Neuronal stem cell (in vitro differentiated cells): ENCODE data around the gene SCG2.

Source experiments
- DNase-seq: peaks from one replicate; pipeline ENCODE4 v3.0.0-alpha.2; 2013; ENCODE audit warnings: low spot score
- H2AFZ ChIP-seq: one replicate; pipeline ENCODE4 v1.6.1; 2013; ENCODE audit warnings: mild to moderate bottlenecking, low read length, inconsistent platforms
- H2AK5ac ChIP-seq: 2 replicates; pipeline ENCODE4 v1.6.1; 2013; ENCODE audit warnings: low read depth, mild to moderate bottlenecking, inconsistent platforms, low read length, moderate library complexity, mixed read lengths
- H2BK120ac ChIP-seq: 2 replicates; pipeline ENCODE4 v1.6.1; 2013; ENCODE audit warnings: low read depth, mild to moderate bottlenecking, inconsistent platforms, low read length, moderate library complexity, mixed read lengths
- H2BK12ac ChIP-seq: one replicate; pipeline ENCODE4 v1.6.1; 2013; ENCODE audit warnings: low read length, inconsistent platforms
- H2BK15ac ChIP-seq: 2 replicates; pipeline ENCODE4 v1.6.1; 2013; ENCODE audit warnings: mild to moderate bottlenecking, low read length, inconsistent platforms, mixed read lengths
- H2BK5ac ChIP-seq: one replicate; pipeline ENCODE4 v1.6.1; 2013; ENCODE audit warnings: inconsistent platforms, mild to moderate bottlenecking, low read length, moderate library complexity
- H3K14ac ChIP-seq: one replicate; pipeline ENCODE4 v1.6.1; 2013; ENCODE audit warnings: low read length, inconsistent platforms
- H3K18ac ChIP-seq: 2 replicates; pipeline ENCODE4 v1.6.1; 2013; ENCODE audit warnings: low read length, inconsistent platforms
- H3K23ac ChIP-seq: 2 replicates; pipeline ENCODE4 v1.6.1; 2013; ENCODE audit warnings: low read depth, mild to moderate bottlenecking, mixed read lengths, low read length, inconsistent platforms; ENCODE audit not compliant: poor library complexity
- H3K27ac ChIP-seq: replicated peaks from 3 replicates; pipeline ENCODE4 v1.5.1; 2013; ENCODE audit warnings: low read length, inconsistent platforms
- H3K27me3 ChIP-seq, 3 experiments: 2 replicates each; pipeline ENCODE4 v1.6.1; 2013; ENCODE audit warnings: low read length in 3 of 3, mild to moderate bottlenecking in 2 of 3, inconsistent platforms in 1 of 3, low read depth in 1 of 3, mixed read lengths in 1 of 3, moderate library complexity in 1 of 3; ENCODE audit not compliant: control insufficient read depth in 3 of 3, insufficient read depth in 3 of 3
- H3K36me3 ChIP-seq, 2 donors: replicated peaks in 1 of 2; 2 replicates each; pipeline ENCODE4 v1.6.1; 2013; ENCODE audit warnings: low read length in 2 of 2; ENCODE audit not compliant: control insufficient read depth in 2 of 2, insufficient read depth in 2 of 2
- H3K4ac ChIP-seq: 2 replicates; pipeline ENCODE4 v1.6.1; 2013; ENCODE audit warnings: inconsistent platforms, mild to moderate bottlenecking, low read length, moderate library complexity
- H3K4me1 ChIP-seq, 2 donors: 1 replicate in 1 of 2; 2 replicates in 1 of 2; pipeline ENCODE4 v1.6.1; 2013; ENCODE audit warnings: low read length in 2 of 2, low read depth in 1 of 2; ENCODE audit not compliant: control insufficient read depth in 2 of 2, insufficient read depth in 1 of 2
- H3K4me2 ChIP-seq: one replicate; pipeline ENCODE4 v1.6.1; 2013; ENCODE audit warnings: mild to moderate bottlenecking, low read length, inconsistent platforms; ENCODE audit not compliant: insufficient read depth, poor library complexity, severe bottlenecking
- H3K4me3 ChIP-seq, 2 donors: 2 replicates each; pipeline ENCODE4 v1.5.1; 2013; ENCODE audit warnings: low read length in 2 of 2, mild to moderate bottlenecking in 2 of 2, inconsistent platforms in 1 of 2, moderate library complexity in 1 of 2
- H3K79me1 ChIP-seq: one replicate; pipeline ENCODE4 v1.6.1; 2013; ENCODE audit warnings: low read depth, mild to moderate bottlenecking, inconsistent platforms, low read length, moderate library complexity
- H3K9ac ChIP-seq: one replicate; pipeline ENCODE4 v1.6.1; 2013; ENCODE audit warnings: mild to moderate bottlenecking, low read depth, low read length, inconsistent platforms; ENCODE audit not compliant: poor library complexity
- H3K9me3 ChIP-seq, 2 donors: replicated peaks in 1 of 2; 2 replicates each; pipeline versions ENCODE3 to v1.6.1; 2013; ENCODE audit warnings: low read length in 2 of 2, mild to moderate bottlenecking in 2 of 2, inconsistent platforms in 1 of 2, low read depth in 1 of 2, mixed read lengths in 1 of 2, moderate library complexity in 1 of 2; ENCODE audit not compliant: control insufficient read depth in 2 of 2, insufficient read depth in 1 of 2
- H4K8ac ChIP-seq: one replicate; pipeline ENCODE4 v1.6.1; 2013; ENCODE audit warnings: low read depth, mild to moderate bottlenecking, inconsistent platforms, low read length, moderate library complexity
- H4K91ac ChIP-seq: one replicate; pipeline ENCODE4 v1.6.1; 2013; ENCODE audit warnings: low read length, low read depth, mild to moderate bottlenecking, inconsistent platforms; ENCODE audit not compliant: poor library complexity
- WGBS, 2 donors: extraction: QIAGEN DNeasy Blood & Tissue Kit; methylation state at CpG; one replicate each; pipeline ENCODE4 v1.1.7; 2013; ENCODE audit warnings: missing lambda C conversion rate in 2 of 2, mixed read lengths in 1 of 2; ENCODE audit not compliant: insufficient read length in 2 of 2, insufficient replicate concordance in 1 of 2; ENCODE audit errors: extremely low coverage in 2 of 2; 5-methylcytosine and 5-hydroxymethylcytosine counted together

The SCG2 gene

DNA sequence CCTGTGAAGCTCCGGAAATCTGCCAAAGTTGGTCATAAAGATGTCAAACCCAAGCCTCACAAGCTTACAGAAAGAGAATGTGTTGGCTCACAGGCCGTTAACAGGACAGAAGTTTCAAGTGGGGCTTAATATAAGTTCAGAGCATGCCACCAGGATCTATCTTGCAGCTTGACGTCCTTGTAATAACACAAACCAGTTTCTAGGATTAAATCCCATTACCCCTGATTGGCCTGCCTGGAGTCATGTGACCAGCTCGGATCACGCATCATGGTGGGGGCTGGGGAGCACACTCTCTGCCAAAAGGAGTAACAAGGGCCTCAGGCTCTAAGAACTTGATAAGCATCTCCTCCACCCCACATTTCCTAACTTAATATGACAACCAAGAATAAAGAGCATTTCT, 38.9 kb upstream of the SCG2 start:
- Histone ChIP-seq H2AK5ac (no peak overlapping the region), H3K9me3 (peaks cover 0 to 14% of the 10 kb centered on the region in 2 donors)

DNA sequence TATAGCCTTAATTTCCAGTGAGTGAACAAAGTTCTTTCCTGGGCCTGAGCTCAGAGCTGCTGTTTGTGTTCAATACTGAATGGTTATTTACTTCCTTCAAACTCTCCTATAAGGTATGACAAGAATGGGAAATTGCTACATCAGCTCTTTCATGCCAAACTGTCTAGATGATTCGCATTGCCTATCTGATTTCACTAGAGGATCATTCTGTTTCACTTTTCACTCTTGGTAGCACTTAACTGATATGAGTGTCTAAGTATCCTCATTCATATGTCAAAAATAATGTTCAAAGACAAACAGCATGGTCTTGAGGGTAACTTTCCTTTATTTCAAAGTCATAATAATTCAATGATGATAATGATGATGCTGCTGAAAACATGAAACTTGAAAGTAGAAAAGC, 32.9 kb upstream of the SCG2 start:
- H3K9ac ChIP-seq = no peak overlapping the region
- H2BK120ac ChIP-seq = no peak overlapping the region
- H4K91ac ChIP-seq = no peak overlapping the region
- H4K8ac ChIP-seq = no peak overlapping the region
- no peak overlapping the region for H2AFZ ChIP-seq
- H3K4me3 ChIP-seq = no peak overlapping the region
- H3K27me3 ChIP-seq = no peaks in the 10 kb centered on the region
- H3K18ac ChIP-seq = no peak overlapping the region
- H2BK15ac ChIP-seq = no peak overlapping the region
- no peak overlapping the region for H3K27ac ChIP-seq
- H2BK5ac ChIP-seq = no peak overlapping the region
- no peak overlapping the region for H3K4ac ChIP-seq
- H3K36me3 ChIP-seq = no peaks in the 10 kb centered on the region
- H3K14ac ChIP-seq = no peak overlapping the region
- no peaks in the 10 kb centered on the region for H3K4me1 ChIP-seq
- H2AK5ac ChIP-seq = no peak overlapping the region
- no peak for DNase-seq
- H3K23ac ChIP-seq = no peak overlapping the region
- H3K4me2 ChIP-seq = no peak overlapping the region
- no peak overlapping the region for H2BK12ac ChIP-seq
- H3K9me3 ChIP-seq = peaks cover 0 to 14% of the 10 kb centered on the region in 2 donors
- no CpG with 5 or more reads among the region's 1 CpG for WGBS, 2 donors
- no peaks in the 10 kb centered on the region for H3K79me1 ChIP-seq

More for the DNA sequence above, 38.9 kb upstream of the SCG2 start:
- no peak for DNase-seq
- Histone ChIP-seq H2BK12ac (no peak overlapping the region), H3K14ac (no peak overlapping the region), H2BK15ac (no peak overlapping the region), H3K9ac (no peak overlapping the region), H3K4me3 (no peak overlapping the region), H3K79me1 (no peaks in the 10 kb centered on the region), H3K4me2 (no peak overlapping the region), H3K18ac (no peak overlapping the region), H3K23ac (no peak overlapping the region), H2AFZ (no peak overlapping the region), H3K36me3 (no peaks in the 10 kb centered on the region), H3K27ac (no peak overlapping the region), H3K4ac (no peak overlapping the region), H2BK5ac (no peak overlapping the region), H4K8ac (no peak overlapping the region), H3K27me3 (no peaks in the 10 kb centered on the region), H2BK120ac (no peak overlapping the region), H3K4me1 (peaks cover 1 to 4% of the 10 kb centered on the region in 2 donors), H4K91ac (no peak overlapping the region)
- WGBS, 2 donors = no CpG with 5 or more reads among the region's 5 CpGs

DNA sequence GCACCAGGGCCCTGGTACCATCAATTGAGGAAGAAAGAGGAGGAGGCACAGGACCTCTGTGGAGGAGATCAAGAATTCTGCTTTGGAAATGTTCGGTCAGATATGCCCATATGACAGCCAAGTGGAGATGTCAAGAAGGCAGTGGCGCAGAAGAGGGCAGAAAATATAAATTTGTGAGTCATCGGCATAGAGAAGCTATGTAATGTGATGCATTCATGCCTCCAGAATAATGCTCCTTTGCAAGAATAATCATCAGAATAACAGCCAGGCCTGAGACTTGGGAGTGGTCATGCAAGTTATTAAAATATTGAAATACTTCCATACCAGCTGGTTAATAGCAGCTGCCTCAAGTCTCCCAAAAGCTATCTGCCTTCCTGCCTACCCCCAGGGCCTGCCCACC, 32.1 kb upstream of the SCG2 start:
- Histone ChIP-seq H3K9ac (no peak overlapping the region), H2BK120ac (no peak overlapping the region), H2AFZ (no peak overlapping the region), H4K91ac (no peak overlapping the region), H3K18ac (no peak overlapping the region), H4K8ac (no peak overlapping the region), H3K4me3 (no peak overlapping the region), H3K4ac (no peak overlapping the region), H2BK12ac (no peak overlapping the region), H3K27me3 (no peaks in the 10 kb centered on the region), H3K14ac (no peak overlapping the region), H3K36me3 (no peaks in the 10 kb centered on the region), H2AK5ac (no peak overlapping the region), H2BK5ac (no peak overlapping the region), H3K79me1 (no peaks in the 10 kb centered on the region), H2BK15ac (no peak overlapping the region), H3K9me3 (peaks cover 0 to 10% of the 10 kb centered on the region in 2 donors), H3K4me2 (no peak overlapping the region), H3K27ac (no peak overlapping the region), H3K4me1 (no peaks in the 10 kb centered on the region), H3K23ac (no peak overlapping the region)
- no CpG with 5 or more reads among the region's 3 CpGs for WGBS, 2 donors
- DNase-seq = no peak

DNA sequence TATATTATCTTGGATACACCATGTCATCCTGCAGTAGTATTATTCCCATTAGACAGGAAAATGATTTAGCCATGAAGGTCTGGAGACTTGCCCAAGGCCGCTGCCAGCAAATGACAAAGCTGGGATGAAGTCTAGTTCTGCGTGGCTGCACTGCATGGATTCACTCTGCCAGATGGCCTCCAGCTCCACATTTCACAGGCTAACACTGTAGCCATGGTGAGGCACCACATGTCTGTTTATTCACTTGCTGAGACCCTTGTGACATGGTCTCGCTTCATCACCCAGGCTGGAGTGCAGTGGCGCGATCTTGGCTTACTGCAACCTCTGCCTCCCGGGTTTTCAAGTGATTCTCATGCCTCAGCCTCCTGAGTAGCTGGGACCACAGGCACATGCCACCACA, 31.5 kb upstream of the SCG2 start:
- Histone ChIP-seq H2BK120ac (no peak overlapping the region), H3K4me2 (no peak overlapping the region), H3K14ac (no peak overlapping the region), H4K8ac (no peak overlapping the region), H3K27me3 (no peaks in the 10 kb centered on the region), H2BK12ac (no peak overlapping the region), H2AFZ (no peak overlapping the region), H3K79me1 (no peaks in the 10 kb centered on the region), H3K9me3 (peaks cover 0 to 6% of the 10 kb centered on the region in 2 donors), H3K27ac (no peak overlapping the region), H3K4me1 (no peaks in the 10 kb centered on the region), H3K18ac (no peak overlapping the region), H3K36me3 (no peaks in the 10 kb centered on the region), H3K9ac (peak overlapping the region; percentile 67), H2BK5ac (no peak overlapping the region), H2BK15ac (no peak overlapping the region), H3K23ac (no peak overlapping the region), H3K4ac (no peak overlapping the region), H4K91ac (no peak overlapping the region), H2AK5ac (no peak overlapping the region), H3K4me3 (no peak overlapping the region)
- WGBS, 2 donors = no CpG with 5 or more reads among the region's 6 CpGs
- DNase-seq = no peak
